Neural progenitor cell (in vitro differentiated cells): ENCODE measurements around the gene HOXC10. TPM values are rescaled to one million over a fixed set of nuclear protein-coding genes. Genes with fewer than 3 reads are reported as not detected.

ENCODE experiments used
- DNase-seq: peaks from one replicate; pipeline ENCODE4 v3.0.0-alpha.2; 2016; ENCODE audit warnings: low spot score
- H2AFZ ChIP-seq: fragments of 200-600 bp; sonication (generic); replicated peaks from 2 replicates; pipeline ENCODE4 v1.6.1; 2016; ENCODE audit warnings: antibody characterized with exemption
- H3F3A ChIP-seq: fragments of 200-600 bp; sonication (generic); 2 replicates; pipeline ENCODE4 v1.6.1; 2016; ENCODE audit warnings: antibody characterized with exemption, low read depth
- H3K27ac ChIP-seq: fragments of 200-600 bp; sonication (generic); 2 replicates; pipeline ENCODE4 v1.5.1; 2016; ENCODE audit warnings: mild to moderate bottlenecking
- H3K27me3 ChIP-seq: fragments of 200-600 bp; sonication (generic); 2 replicates; pipeline ENCODE4 v1.6.1; 2016; ENCODE audit warnings: mild to moderate bottlenecking, moderate library complexity
- H3K36me3 ChIP-seq: fragments of 200-600 bp; sonication (generic); 2 replicates; pipeline ENCODE4 v1.5.1; 2016
- H3K4me1 ChIP-seq: fragments of 200-600 bp; sonication (generic); 2 replicates; pipeline ENCODE4 v1.6.1; 2016; ENCODE audit warnings: mixed run types
- H3K4me2 ChIP-seq: fragments of 200-600 bp; sonication (generic); 2 replicates; pipeline ENCODE4 v1.6.1; 2016
- H3K4me3 ChIP-seq: fragments of 200-600 bp; sonication (generic); 2 replicates; pipeline ENCODE4 v1.5.1; 2016
- H3K79me2 ChIP-seq: fragments of 200-600 bp; sonication (generic); 2 replicates; pipeline ENCODE4 v1.6.1; 2016; ENCODE audit warnings: low read depth
- H3K9ac ChIP-seq: fragments of 200-600 bp; sonication (generic); 2 replicates; pipeline ENCODE4 v1.6.1; 2016
- H3K9me3 ChIP-seq: fragments of 200-600 bp; sonication (generic); 2 replicates; pipeline ENCODE4 v1.5.1; 2016; ENCODE audit warnings: low read depth
- H4K20me1 ChIP-seq: fragments of 200-600 bp; sonication (generic); 2 replicates; pipeline ENCODE4 v1.6.1; 2016; ENCODE audit warnings: low read depth
- H3K27ac Mint-ChIP-seq: 3 replicates; pipeline ENCODE4 v1.8.0; 2021; ENCODE audit warnings: mixed read lengths
- H3K27me3 Mint-ChIP-seq: 2 replicates; pipeline ENCODE4 v1.8.0; 2022; ENCODE audit warnings: low read depth, mild to moderate bottlenecking, inconsistent platforms, moderate library complexity, mixed read lengths; ENCODE audit not compliant: insufficient read depth
- H3K36me3 Mint-ChIP-seq: 3 replicates; pipeline ENCODE4 v1.8.0; 2021; ENCODE audit warnings: mixed read lengths
- H3K4me1 Mint-ChIP-seq: 3 replicates; pipeline ENCODE4 v1.8.0; 2021; ENCODE audit warnings: mixed read lengths
- H3K4me3 Mint-ChIP-seq: 3 replicates; pipeline ENCODE4 v1.8.0; 2021; ENCODE audit warnings: mild to moderate bottlenecking, moderate library complexity, mixed read lengths
- H3K9me3 Mint-ChIP-seq: 3 replicates; pipeline ENCODE4 v1.8.0; 2020; ENCODE audit warnings: mixed read lengths
- EZH2 ChIP-seq: fragments of 200-600 bp; sonication (generic); IDR thresholded peaks from 2 replicates; pipeline ENCODE4 v1.6.1; 2017; ENCODE audit warnings: antibody characterized with exemption, mild to moderate bottlenecking, moderate library complexity
- EZH2phosphoT487 ChIP-seq: fragments of 200-600 bp; sonication (generic); IDR thresholded peaks from 2 replicates; pipeline ENCODE4 v1.6.1; 2017; ENCODE audit warnings: antibody characterized with exemption
- total RNA-seq: library from RNA; depleted of rRNA; stranded (reverse); fragments of >200 nt; gene quantifications from 2 replicates; pipeline ENCODE4 v1.2.3, GENCODE V29; 2015; ENCODE audit warnings: low replicate concordance
- TF ChIP-seq, protein P1 (sequence below): fragments of 200-600 bp; sonication (generic); IDR thresholded peaks from 2 replicates; pipeline ENCODE4 v1.5.1; 2017; ENCODE audit warnings: antibody characterized with exemption, mild to moderate bottlenecking

Gene HOXC10
- total RNA-seq, 1 donor from 2014 or later, result not detected

DNA sequence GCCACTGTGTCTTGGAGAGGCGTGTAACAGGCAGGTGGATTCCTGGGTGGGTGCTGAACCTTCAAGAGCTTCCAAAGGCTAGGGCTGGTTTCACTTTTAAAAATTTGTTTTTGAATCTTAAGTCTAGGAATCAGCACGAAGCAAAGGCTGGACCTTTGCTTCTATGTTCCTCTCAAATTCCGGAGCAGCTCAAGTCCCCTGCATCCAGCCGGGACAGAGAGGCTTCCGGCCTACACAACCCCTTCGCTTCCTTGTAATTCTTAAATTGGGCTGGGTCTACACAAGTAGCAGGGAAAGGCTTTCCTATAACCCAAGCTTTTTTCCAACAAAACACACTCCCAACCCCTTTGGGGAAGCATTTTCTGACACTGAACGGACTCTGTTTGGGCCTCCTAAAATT, 21.9 kb upstream of the HOXC10 start:
- no peaks in the 10 kb centered on the region for H3K36me3 ChIP-seq
- H3K36me3 Mint-ChIP-seq, result peaks cover 2% of the 10 kb centered on the region
- H3K9me3 Mint-ChIP-seq, result peaks cover 15% of the 10 kb centered on the region

GRCh38 chr12:53963434-53964314, 21.3 kb upstream of the HOXC10 start:
- TF ChIP-seq EZH2phosphoT487 (peak; percentile 93), EZH2 (peak; percentile 92)
- TF ChIP-seq, protein P1, sequence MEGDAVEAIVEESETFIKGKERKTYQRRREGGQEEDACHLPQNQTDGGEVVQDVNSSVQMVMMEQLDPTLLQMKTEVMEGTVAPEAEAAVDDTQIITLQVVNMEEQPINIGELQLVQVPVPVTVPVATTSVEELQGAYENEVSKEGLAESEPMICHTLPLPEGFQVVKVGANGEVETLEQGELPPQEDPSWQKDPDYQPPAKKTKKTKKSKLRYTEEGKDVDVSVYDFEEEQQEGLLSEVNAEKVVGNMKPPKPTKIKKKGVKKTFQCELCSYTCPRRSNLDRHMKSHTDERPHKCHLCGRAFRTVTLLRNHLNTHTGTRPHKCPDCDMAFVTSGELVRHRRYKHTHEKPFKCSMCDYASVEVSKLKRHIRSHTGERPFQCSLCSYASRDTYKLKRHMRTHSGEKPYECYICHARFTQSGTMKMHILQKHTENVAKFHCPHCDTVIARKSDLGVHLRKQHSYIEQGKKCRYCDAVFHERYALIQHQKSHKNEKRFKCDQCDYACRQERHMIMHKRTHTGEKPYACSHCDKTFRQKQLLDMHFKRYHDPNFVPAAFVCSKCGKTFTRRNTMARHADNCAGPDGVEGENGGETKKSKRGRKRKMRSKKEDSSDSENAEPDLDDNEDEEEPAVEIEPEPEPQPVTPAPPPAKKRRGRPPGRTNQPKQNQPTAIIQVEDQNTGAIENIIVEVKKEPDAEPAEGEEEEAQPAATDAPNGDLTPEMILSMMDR, result no peak
- Mint-ChIP-seq H3K9me3 (peaks cover 13% of the 10 kb centered on the region), H3K27ac (no peak overlapping the region), H3K4me3 (no peak overlapping the region), H3K4me1 (no peaks in the 10 kb centered on the region), H3K36me3 (peaks cover 2% of the 10 kb centered on the region), H3K27me3 (peaks cover 93% of the 10 kb centered on the region)
- Histone ChIP-seq H3F3A (no peaks in the 10 kb centered on the region), H3K4me1 (no peaks in the 10 kb centered on the region), H2AFZ (no peak overlapping the region), H3K4me3 (no peak overlapping the region), H3K9me3 (no peaks in the 10 kb centered on the region), H3K27me3 (peaks cover 100% of the 10 kb centered on the region), H4K20me1 (peaks cover 71% of the 10 kb centered on the region), H3K79me2 (no peaks in the 10 kb centered on the region), H3K4me2 (no peak overlapping the region), H3K9ac (no peak overlapping the region), H3K27ac (no peak overlapping the region), H3K36me3 (no peaks in the 10 kb centered on the region)
- no peak for DNase-seq

More for the DNA sequence above, 21.9 kb upstream of the HOXC10 start:
- no peaks in the 10 kb centered on the region for H3F3A ChIP-seq
- Mint-ChIP-seq H3K27ac (no peak overlapping the region), H3K4me1 (no peaks in the 10 kb centered on the region), H3K4me3 (no peak overlapping the region), H3K27me3 (peaks cover 93% of the 10 kb centered on the region)
- TF ChIP-seq, protein P1, result no peak
- TF ChIP-seq EZH2phosphoT487 (no peak), EZH2 (no peak)
- no peak overlapping the region for H3K4me3 ChIP-seq
- H3K27me3 ChIP-seq, result peaks cover 100% of the 10 kb centered on the region
- H3K9me3 ChIP-seq, result no peaks in the 10 kb centered on the region
- peaks cover 64% of the 10 kb centered on the region for H4K20me1 ChIP-seq
- no peak overlapping the region for H3K27ac ChIP-seq
- no peaks in the 10 kb centered on the region for H3K4me1 ChIP-seq
- no peak overlapping the region for H3K4me2 ChIP-seq
- no peak overlapping the region for H2AFZ ChIP-seq
- DNase-seq, result no peak
- H3K9ac ChIP-seq, result no peak overlapping the region
- no peaks in the 10 kb centered on the region for H3K79me2 ChIP-seq

DNA sequence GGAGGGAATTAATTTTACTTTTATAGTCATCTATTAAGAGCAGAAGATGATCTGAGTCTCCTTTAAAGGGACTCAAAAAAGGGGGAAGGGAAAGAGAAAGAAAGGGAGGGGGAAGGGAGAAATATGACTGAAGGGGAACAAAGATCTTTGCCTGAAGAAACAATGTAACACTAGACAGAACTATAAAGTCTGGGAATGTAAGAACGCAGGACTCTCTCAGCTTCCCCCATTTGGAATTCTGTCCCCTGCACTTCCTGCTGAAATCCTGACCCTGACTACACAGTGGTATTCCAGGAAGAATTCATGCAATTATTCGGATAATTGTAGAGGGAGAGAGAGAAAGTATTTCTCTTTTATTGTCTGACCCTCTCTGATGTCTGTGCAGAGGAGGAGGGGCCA, 20.6 kb upstream of the HOXC10 start:
- H3K9me3 ChIP-seq, result no peaks in the 10 kb centered on the region
- Mint-ChIP-seq H3K9me3 (peaks cover 13% of the 10 kb centered on the region), H3K27ac (no peak overlapping the region), H3K4me1 (no peaks in the 10 kb centered on the region), H3K4me3 (no peak overlapping the region), H3K36me3 (peaks cover 2% of the 10 kb centered on the region), H3K27me3 (peaks cover 94% of the 10 kb centered on the region)
- no peak overlapping the region for H3K27ac ChIP-seq
- H3K9ac ChIP-seq, result no peak overlapping the region
- H3F3A ChIP-seq, result no peaks in the 10 kb centered on the region
- peaks cover 75% of the 10 kb centered on the region for H4K20me1 ChIP-seq
- H3K4me1 ChIP-seq, result no peaks in the 10 kb centered on the region
- H3K36me3 ChIP-seq, result no peaks in the 10 kb centered on the region
- no peak overlapping the region for H2AFZ ChIP-seq
- DNase-seq, result no peak
- no peak overlapping the region for H3K4me2 ChIP-seq
- H3K79me2 ChIP-seq, result no peaks in the 10 kb centered on the region
- peak; percentile 19 for TF ChIP-seq EZH2phosphoT487
- TF ChIP-seq, protein P1, result no peak
- TF ChIP-seq EZH2, result peak; percentile 54
- H3K27me3 ChIP-seq, result peaks cover 100% of the 10 kb centered on the region
- no peak overlapping the region for H3K4me3 ChIP-seq
